HS-5 (cell line): ENCODE results near the gene TCF3.

Source experiments
- DNase-seq: peaks from one replicate; pipeline ENCODE4 v3.0.0-alpha.2; 2012; ENCODE audit warnings: low read depth

TCF3 gene

GRCh38 chr19:1630012-1630411 is 22.4 kb downstream of the TCF3 start:
- DNase-seq: no peak

- no peak for DNase-seq
Measured at GRCh38 chr19:1629256-1629808, 23.1 kb downstream of the TCF3 start.

- no peak for DNase-seq
Measured at GRCh38 chr19:1627194-1627593, 25.2 kb downstream of the TCF3 start.

- no peak for DNase-seq
Measured at GRCh38 chr19:1626417-1627010, 25.9 kb downstream of the TCF3 start.

GRCh38 chr19:1624458-1624857 is 28.0 kb downstream of the TCF3 start:
- DNase-seq: no peak

GRCh38 chr19:1622541-1622940 is 29.9 kb downstream of the TCF3 start:
- DNase-seq: no peak

- no peak for DNase-seq
Measured at GRCh38 chr19:1622007-1622406, 30.4 kb downstream of the TCF3 start.

GRCh38 chr19:1621574-1621973 is 30.8 kb downstream of the TCF3 start:
- no peak for DNase-seq

- DNase-seq: no peak
Measured at GRCh38 chr19:1621021-1621420, 31.4 kb downstream of the TCF3 start.

GRCh38 chr19:1620502-1620901 is 31.9 kb downstream of the TCF3 start:
- no peak for DNase-seq

GRCh38 chr19:1619703-1620102 is 32.7 kb downstream of the TCF3 start:
- DNase-seq: no peak

- DNase-seq: no peak
Measured at GRCh38 chr19:1619094-1619439, 33.3 kb downstream of the TCF3 start.

GRCh38 chr19:1618157-1619093 is 34.0 kb downstream of the TCF3 start:
- DNase-seq: no peak

GRCh38 chr19:1616875-1617274 is 35.5 kb downstream of the TCF3 start:
- no peak for DNase-seq

- no peak for DNase-seq
Measured at GRCh38 chr19:1616396-1616795, 36.0 kb downstream of the TCF3 start.

GRCh38 chr19:1615156-1615765 is 37.2 kb downstream of the TCF3 start:
- no peak for DNase-seq

GRCh38 chr19:1613808-1614570 is 38.4 kb downstream of the TCF3 start:
- no peak for DNase-seq

- no peak for DNase-seq
Measured at GRCh38 chr19:1613146-1613545, 39.3 kb downstream of the TCF3 start.

- no peak for DNase-seq
Measured at GRCh38 chr19:1612114-1613086, 40.0 kb downstream of the TCF3 start.

- DNase-seq: no peak
Measured at GRCh38 chr19:1611353-1611752, 41.1 kb downstream of the TCF3 start.

- DNase-seq: no peak
Measured at GRCh38 chr19:1610579-1610978, 41.8 kb downstream of the TCF3 start.
